ENCODE data around the gene ACAD9.

Gene ACAD9

DNA sequence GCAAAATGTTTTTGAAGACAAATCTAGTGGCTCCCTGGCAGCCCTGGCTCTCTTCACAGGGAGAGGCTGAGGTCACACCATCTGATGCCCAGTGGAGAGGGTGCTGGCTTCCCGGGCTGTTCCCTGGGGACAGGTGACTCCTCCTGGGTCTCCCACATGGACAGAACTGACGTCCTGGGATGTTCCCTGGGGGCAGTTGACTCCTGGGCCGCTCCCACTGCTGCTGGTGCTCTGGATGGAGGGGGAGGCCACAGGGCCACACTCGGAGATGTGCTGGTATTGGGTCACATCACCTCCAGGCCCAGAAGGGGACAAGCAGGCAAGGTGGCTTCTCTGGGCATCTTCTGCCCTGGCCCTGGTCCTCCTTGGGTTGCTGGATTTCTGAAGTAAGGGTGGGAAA is 27.8 kb upstream of the ACAD9 start:
- DNase-seq (ENCODE audit: low read depth): no peak
- TF ChIP-seq, protein P1, sequence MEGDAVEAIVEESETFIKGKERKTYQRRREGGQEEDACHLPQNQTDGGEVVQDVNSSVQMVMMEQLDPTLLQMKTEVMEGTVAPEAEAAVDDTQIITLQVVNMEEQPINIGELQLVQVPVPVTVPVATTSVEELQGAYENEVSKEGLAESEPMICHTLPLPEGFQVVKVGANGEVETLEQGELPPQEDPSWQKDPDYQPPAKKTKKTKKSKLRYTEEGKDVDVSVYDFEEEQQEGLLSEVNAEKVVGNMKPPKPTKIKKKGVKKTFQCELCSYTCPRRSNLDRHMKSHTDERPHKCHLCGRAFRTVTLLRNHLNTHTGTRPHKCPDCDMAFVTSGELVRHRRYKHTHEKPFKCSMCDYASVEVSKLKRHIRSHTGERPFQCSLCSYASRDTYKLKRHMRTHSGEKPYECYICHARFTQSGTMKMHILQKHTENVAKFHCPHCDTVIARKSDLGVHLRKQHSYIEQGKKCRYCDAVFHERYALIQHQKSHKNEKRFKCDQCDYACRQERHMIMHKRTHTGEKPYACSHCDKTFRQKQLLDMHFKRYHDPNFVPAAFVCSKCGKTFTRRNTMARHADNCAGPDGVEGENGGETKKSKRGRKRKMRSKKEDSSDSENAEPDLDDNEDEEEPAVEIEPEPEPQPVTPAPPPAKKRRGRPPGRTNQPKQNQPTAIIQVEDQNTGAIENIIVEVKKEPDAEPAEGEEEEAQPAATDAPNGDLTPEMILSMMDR (conservative IDR thresholded peaks at IDR 0.05; ENCODE audit: low read depth, low read length): no peak
- H3K4me3 ChIP-seq (ENCODE audit: low read length): no peak overlapping the region

GRCh38 chr3:128853826-128854225 is 25.6 kb upstream of the ACAD9 start:
- H3K4me3 ChIP-seq (ENCODE audit: low read length): no peak overlapping the region
- DNase-seq (ENCODE audit: low read depth): no peak
- TF ChIP-seq, protein P1 (conservative IDR thresholded peaks at IDR 0.05; ENCODE audit: low read depth, low read length): no peak

- no peak for DNase-seq (ENCODE audit: low read depth)
- TF ChIP-seq, protein P1 (conservative IDR thresholded peaks at IDR 0.05; ENCODE audit: low read depth, low read length): no peak
- H3K4me3 ChIP-seq (ENCODE audit: low read length): no peak overlapping the region
These were observed 24.9 kb upstream of the ACAD9 start for GRCh38 chr3:128854475-128854874.

DNA sequence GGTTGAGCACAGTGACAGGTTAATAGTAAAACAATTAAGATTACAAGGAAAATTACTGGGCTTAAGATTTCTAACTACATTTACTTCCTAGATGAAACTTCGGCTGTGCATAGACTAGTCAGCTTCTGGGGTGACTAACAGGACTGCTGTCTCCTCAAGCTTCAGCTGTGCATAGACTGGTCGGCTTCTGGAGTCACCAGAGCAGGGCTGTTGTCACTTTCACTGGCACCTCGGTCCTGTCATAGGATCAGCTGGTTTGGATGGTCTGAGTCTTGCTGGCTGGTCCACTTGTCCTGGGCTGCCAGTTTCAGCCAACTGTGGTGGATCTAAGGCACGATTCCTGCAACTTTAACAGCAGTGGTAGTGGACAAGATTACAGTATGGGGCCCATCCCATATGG is 23.9 kb upstream of the ACAD9 start:
- no peak overlapping the region for H3K4me3 ChIP-seq (ENCODE audit: low read length)
- no peak for DNase-seq (ENCODE audit: low read depth)
- TF ChIP-seq, protein P1 (conservative IDR thresholded peaks at IDR 0.05; ENCODE audit: low read depth, low read length): no peak

GRCh38 chr3:128858167-128858566 is 21.3 kb upstream of the ACAD9 start:
- no peak for DNase-seq (ENCODE audit: low read depth)
- H3K4me3 ChIP-seq (ENCODE audit: low read length): no peak overlapping the region

DNA sequence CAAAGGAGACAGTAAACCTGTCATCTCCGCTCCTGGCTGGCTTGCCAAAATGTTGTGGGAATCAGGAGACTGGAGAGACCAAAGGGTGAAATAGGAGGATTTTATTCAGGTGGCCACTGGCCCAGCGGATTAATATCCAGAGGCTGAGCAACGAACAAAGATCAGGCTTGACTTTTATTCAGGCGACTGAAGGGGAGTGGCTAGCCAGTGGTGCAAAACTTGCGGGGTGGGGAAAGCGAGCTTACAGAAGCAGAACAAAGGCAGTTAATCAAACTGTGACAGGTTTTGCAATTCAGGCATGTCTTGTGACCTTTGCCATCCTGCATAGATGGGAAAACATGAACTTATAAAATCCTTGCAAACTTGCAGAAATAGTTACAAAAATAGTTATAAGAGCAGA is 19.8 kb upstream of the ACAD9 start:
- DNase-seq (ENCODE audit: low read depth): no peak
- H3K4me3 ChIP-seq (ENCODE audit: low read length): no peak overlapping the region
- TF ChIP-seq, protein P1 (conservative IDR thresholded peaks at IDR 0.05; ENCODE audit: low read depth, low read length): no peak

More at GRCh38 chr3:128858167-128858566, 21.3 kb upstream of the ACAD9 start:
- TF ChIP-seq, protein P1 (conservative IDR thresholded peaks at IDR 0.05; ENCODE audit: low read depth, low read length): no peak

DNA sequence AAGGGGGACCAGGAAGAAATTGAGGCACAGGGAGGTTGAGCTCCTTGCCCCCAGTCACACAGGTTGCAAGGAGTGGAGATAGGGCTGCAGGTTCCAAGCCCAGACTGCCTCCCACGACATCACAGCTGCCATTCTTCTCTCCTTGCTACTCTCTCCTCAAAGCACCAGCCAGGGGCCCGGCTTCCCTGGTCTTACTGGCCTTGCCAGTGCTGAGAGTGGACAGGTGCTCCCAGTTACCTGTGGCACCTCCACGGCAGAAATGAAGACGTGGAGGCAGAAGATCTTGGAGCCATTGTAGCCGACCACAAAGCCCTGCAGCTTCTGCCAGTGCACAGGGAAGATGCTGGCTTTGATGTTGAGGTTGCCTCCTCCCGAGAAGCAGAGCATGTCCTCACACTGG is 17.9 kb upstream of the ACAD9 start:
- no peak overlapping the region for H3K4me3 ChIP-seq (ENCODE audit: low read length)
- TF ChIP-seq, protein P1 (conservative IDR thresholded peaks at IDR 0.05; ENCODE audit: low read depth, low read length): no peak
- no peak for DNase-seq (ENCODE audit: low read depth)

Measured in retinal pigment epithelial cell (primary cell).